ENCODE data around the gene GPR143.

DNA sequence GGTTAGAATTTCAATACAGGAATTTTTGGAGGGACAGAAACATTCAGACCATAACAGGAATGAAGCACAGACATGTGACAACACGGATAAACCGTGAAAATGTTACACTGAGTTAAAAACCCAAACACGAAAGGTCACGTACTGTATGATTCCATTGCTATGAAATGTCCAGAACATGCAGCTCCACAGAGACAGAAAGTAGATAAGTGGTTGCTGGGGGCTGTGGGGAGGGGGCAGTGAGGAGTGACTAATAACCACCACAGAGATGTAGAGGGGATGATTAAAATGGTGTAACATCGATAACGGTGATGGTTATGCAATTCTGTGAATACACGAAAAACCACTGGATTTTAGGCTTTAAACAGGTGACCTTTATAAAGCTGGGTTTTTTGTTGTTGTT is 8.3 kb downstream of the GPR143 start:
- TF ChIP-seq POLR2AphosphoS5 (IDR thresholded peaks at IDR 0.05; ENCODE audit: borderline replicate concordance, low read depth, low read length): no peak
- no peak for TF ChIP-seq EZH2 (IDR thresholded peaks at IDR 0.05)
- TF ChIP-seq FOXP2 (optimal IDR thresholded peaks at IDR 0.05; ENCODE audit: control extremely low read depth, extremely low read length, insufficient read depth): no peak

All from SK-N-MC (cell line).